ENCODE measurements around the gene DICER1.

DNA sequence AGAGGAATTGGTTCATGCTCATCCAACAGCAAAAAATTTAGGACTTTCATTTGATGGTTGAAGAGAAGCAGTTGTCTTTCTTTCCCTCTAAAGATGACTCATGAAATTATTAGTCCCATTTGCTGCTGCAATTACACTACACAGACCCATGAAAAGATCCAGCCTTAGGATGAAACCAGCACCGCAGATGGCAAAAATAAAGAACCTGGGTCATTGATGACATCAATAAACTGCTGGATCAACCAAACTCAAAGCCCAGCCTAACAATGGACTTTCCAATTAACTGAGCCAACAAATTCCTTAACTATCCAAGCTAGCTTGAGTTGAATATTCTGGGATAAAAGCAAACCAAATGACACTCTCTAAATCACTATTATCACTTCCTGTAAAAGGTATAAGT lies 20.7 kb downstream of the DICER1 start:
- TF ChIP-seq, protein P1, sequence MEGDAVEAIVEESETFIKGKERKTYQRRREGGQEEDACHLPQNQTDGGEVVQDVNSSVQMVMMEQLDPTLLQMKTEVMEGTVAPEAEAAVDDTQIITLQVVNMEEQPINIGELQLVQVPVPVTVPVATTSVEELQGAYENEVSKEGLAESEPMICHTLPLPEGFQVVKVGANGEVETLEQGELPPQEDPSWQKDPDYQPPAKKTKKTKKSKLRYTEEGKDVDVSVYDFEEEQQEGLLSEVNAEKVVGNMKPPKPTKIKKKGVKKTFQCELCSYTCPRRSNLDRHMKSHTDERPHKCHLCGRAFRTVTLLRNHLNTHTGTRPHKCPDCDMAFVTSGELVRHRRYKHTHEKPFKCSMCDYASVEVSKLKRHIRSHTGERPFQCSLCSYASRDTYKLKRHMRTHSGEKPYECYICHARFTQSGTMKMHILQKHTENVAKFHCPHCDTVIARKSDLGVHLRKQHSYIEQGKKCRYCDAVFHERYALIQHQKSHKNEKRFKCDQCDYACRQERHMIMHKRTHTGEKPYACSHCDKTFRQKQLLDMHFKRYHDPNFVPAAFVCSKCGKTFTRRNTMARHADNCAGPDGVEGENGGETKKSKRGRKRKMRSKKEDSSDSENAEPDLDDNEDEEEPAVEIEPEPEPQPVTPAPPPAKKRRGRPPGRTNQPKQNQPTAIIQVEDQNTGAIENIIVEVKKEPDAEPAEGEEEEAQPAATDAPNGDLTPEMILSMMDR (IDR thresholded peaks at IDR 0.05) = no peak
- TF ChIP-seq POLR2A (IDR thresholded peaks at IDR 0.05) = no peak

Measured in adrenal gland (tissue), 5 donors.